A673 (cell line): ENCODE measurements around the gene RFXANK. TPM values are rescaled to one million over a fixed set of nuclear protein-coding genes. Genes with fewer than 3 reads are reported as not detected.

Experiments
- BruUV-seq: library from RNA; stranded (reverse); fragments of 400-500 nt; replicated peaks from 2 replicates; lab custom pipeline; 2021; lab: Mats Ljungman, UMichigan
- CTCF ChIA-PET: fragments of 300-600 bp; sonication (Branson Sonifier 250); formaldehyde crosslinking; loops from one replicate; lab custom pipeline; 2022; ENCODE audit warnings: antibody characterized with exemption; lab: Charles Lee
- POLR2A ChIA-PET: fragments of 300-600 bp; sonication (Branson Sonifier 250); formaldehyde crosslinking; loops from one replicate; lab custom pipeline; 2022; ENCODE audit warnings: antibody characterized with exemption; ENCODE audit not compliant: low non-redundant PET; lab: Charles Lee
- DNase-seq: peaks from one replicate; pipeline ENCODE4 v3.0.0-alpha.2; 2015; ENCODE audit warnings: low spot score
- H3K27ac ChIP-seq: fragments of 200-600 bp; sonication (generic); 2 replicates; pipeline ENCODE4 v1.5.1; 2016; ENCODE audit warnings: mixed run types, low read depth, mild to moderate bottlenecking, mixed read lengths, antibody characterized with exemption, low read length; ENCODE audit not compliant: poor library complexity, severe bottlenecking
- H3K27me3 ChIP-seq: fragments of 200-600 bp; sonication (generic); replicated peaks from 2 replicates; pipeline ENCODE4 v1.6.1; 2017; ENCODE audit warnings: mixed run types, low read depth, mild to moderate bottlenecking, mixed read lengths, antibody characterized with exemption, low read length; ENCODE audit not compliant: insufficient read depth, poor library complexity
- H3K36me3 ChIP-seq: fragments of 200-600 bp; sonication (generic); 2 replicates; pipeline ENCODE4 v1.6.1; 2016; ENCODE audit warnings: mixed run types, mild to moderate bottlenecking, mixed read lengths, antibody characterized with exemption, low read length; ENCODE audit not compliant: insufficient read depth, poor library complexity, severe bottlenecking
- H3K4me1 ChIP-seq: fragments of 200-600 bp; sonication (generic); 2 replicates; pipeline ENCODE4 v1.6.1; 2017; ENCODE audit warnings: mixed run types, mild to moderate bottlenecking, mixed read lengths, antibody characterized with exemption, low read length; ENCODE audit not compliant: insufficient read depth, poor library complexity, severe bottlenecking
- H3K4me3 ChIP-seq: fragments of 200-600 bp; sonication (generic); 2 replicates; pipeline ENCODE4 v1.5.1; 2016; ENCODE audit warnings: low read depth, mixed run types, mild to moderate bottlenecking, mixed read lengths, low read length; ENCODE audit not compliant: poor library complexity, severe bottlenecking
- H3K9me3 ChIP-seq: fragments of 200-600 bp; sonication (generic); 2 replicates; pipeline ENCODE4 v1.6.1; 2016; ENCODE audit warnings: mixed run types, low read depth, mild to moderate bottlenecking, mixed read lengths, antibody characterized with exemption, low read length; ENCODE audit not compliant: poor library complexity, severe bottlenecking
- EZH2 ChIP-seq: fragments of 200-600 bp; sonication (generic); IDR thresholded peaks from 2 replicates; pipeline ENCODE4 v1.6.1; 2017; ENCODE audit warnings: borderline replicate concordance, low read depth, mild to moderate bottlenecking, mixed read lengths, antibody characterized with exemption, low read length; ENCODE audit not compliant: poor library complexity, severe bottlenecking
- intact Hi-C: fragments of 100-400 bp; cut with micrococcal nuclease; formaldehyde crosslinking; loops from one replicate; pipeline ENCODE4 v1.10.0; 2022; ENCODE audit not compliant: unreplicated experiment
- total RNA-seq: library from RNA; stranded (reverse); gene quantifications from 2 replicates; pipeline ENCODE4 v1.2.3, GENCODE V29; 2021
- TF ChIP-seq, protein P1 (sequence below): fragments of 300-800, 200-600 bp; sonication (generic); conservative IDR thresholded peaks from 2 replicates; pipeline ENCODE4 v1.5.1; 2017; ENCODE audit warnings: low read depth, mild to moderate bottlenecking, antibody characterized with exemption, low read length, moderate library complexity, mixed read lengths

The RFXANK gene
- total RNA-seq, 1 experiment from 2014 or later: 96.3 TPM

- no peak for DNase-seq
- Histone ChIP-seq H3K27ac (no peak overlapping the region), H3K27me3 (no peaks in the 10 kb centered on the region), H3K4me1 (no peaks in the 10 kb centered on the region), H3K9me3 (no peaks in the 10 kb centered on the region), H3K4me3 (no peak overlapping the region), H3K36me3 (no peaks in the 10 kb centered on the region)
- intact Hi-C loops: no loop called here
- BruUV-seq: no TSS peak
- TF ChIP-seq, protein P1, sequence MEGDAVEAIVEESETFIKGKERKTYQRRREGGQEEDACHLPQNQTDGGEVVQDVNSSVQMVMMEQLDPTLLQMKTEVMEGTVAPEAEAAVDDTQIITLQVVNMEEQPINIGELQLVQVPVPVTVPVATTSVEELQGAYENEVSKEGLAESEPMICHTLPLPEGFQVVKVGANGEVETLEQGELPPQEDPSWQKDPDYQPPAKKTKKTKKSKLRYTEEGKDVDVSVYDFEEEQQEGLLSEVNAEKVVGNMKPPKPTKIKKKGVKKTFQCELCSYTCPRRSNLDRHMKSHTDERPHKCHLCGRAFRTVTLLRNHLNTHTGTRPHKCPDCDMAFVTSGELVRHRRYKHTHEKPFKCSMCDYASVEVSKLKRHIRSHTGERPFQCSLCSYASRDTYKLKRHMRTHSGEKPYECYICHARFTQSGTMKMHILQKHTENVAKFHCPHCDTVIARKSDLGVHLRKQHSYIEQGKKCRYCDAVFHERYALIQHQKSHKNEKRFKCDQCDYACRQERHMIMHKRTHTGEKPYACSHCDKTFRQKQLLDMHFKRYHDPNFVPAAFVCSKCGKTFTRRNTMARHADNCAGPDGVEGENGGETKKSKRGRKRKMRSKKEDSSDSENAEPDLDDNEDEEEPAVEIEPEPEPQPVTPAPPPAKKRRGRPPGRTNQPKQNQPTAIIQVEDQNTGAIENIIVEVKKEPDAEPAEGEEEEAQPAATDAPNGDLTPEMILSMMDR: no peak
- no peak for TF ChIP-seq EZH2
- ChIA-PET CTCF (no interaction called here), POLR2A (no interaction called here)
Observed at GRCh38 chr19:19154768-19155494, 37.1 kb upstream of the RFXANK start.

DNA sequence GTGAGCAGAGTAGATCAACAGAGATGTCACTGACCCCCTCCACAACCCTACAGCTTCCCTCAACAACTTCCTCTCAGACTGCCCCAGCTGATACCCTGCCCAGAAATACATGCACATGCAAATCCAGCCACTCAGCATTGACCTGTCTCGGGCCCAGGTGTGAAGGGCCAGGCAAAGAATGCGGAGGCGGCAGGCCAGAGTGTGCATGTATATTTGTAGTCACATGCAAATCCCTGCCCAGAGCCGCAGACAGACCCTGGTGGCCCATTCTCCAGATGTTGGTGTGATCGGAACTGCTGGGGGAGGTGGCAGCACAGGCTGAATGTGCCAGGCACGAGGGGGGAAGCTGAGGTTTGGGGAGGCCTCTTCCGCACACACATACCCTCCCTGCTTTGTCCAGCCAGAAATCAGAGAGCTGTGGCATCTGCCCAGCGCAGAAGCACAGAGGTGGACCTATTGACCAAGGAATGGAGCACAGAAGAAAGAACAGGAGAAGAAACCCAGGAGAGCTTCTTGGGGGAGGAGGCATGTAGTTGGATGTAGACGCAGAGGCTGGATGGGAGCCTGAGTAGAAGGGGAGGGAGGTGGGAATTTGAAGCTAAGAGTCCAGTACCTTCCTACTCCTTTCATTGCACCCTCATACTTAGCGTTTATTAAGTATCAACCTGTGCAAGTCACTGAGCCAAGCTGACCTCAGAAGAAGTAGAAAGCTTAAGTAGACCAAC, 36.4 kb upstream of the RFXANK start:
- DNase-seq: no peak
- ChIA-PET CTCF (no interaction called here), POLR2A (no interaction called here)
- no TSS peak for BruUV-seq
- Histone ChIP-seq H3K4me1 (no peaks in the 10 kb centered on the region), H3K36me3 (no peaks in the 10 kb centered on the region), H3K9me3 (no peaks in the 10 kb centered on the region), H3K27me3 (no peaks in the 10 kb centered on the region), H3K27ac (no peak overlapping the region), H3K4me3 (no peak overlapping the region)
- intact Hi-C loops: no loop called here
- no peak for TF ChIP-seq EZH2
- TF ChIP-seq, protein P1: no peak

GRCh38 chr19:19157808-19158207, 34.2 kb upstream of the RFXANK start:
- Histone ChIP-seq H3K4me3 (no peak overlapping the region), H3K27ac (no peak overlapping the region), H3K9me3 (no peaks in the 10 kb centered on the region), H3K4me1 (no peaks in the 10 kb centered on the region), H3K36me3 (no peaks in the 10 kb centered on the region), H3K27me3 (no peaks in the 10 kb centered on the region)
- intact Hi-C loops: no loop called here
- ChIA-PET POLR2A (no interaction called here), CTCF (interaction anchor here (0.7 kb wide), 1 partner anchor 470 kb away, joined by 5 read pairs; the partner anchor contains the start of gene LPAR2)
- no peak for TF ChIP-seq EZH2
- TF ChIP-seq, protein P1: no peak
- BruUV-seq: no TSS peak
- DNase-seq: no peak
